ENCODE results near the gene TMEM92. TPM values are rescaled to one million over a fixed set of nuclear protein-coding genes. Genes with fewer than 3 reads are reported as not detected.
"Not testable (repeated sequence)": the region's sequence is repeated elsewhere in the genome, so short reads cannot be mapped to it uniquely, and the experiment has no call there.

Gene TMEM92
- total RNA-seq, 1 donor from 2014 or later = not detected

DNA sequence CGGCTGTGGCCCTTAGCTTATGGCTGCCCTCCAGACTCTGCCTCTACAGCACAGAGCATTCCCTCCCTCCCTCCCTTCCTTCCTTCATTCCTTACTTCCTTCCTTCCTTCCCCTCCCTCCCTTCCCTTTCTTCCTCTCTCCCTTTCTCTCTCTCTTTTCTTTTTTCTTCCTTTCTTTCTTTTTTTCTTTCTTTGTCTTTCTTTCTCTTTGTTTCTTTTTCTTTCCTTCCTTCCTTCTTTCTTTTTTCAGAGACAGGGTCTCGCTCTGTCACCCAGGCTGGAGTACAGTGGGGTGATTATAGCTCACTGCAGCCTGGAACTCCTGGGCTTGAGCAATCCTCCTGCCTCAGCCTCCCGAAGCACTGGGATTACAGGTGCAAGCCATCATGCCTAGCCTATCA, 11.7 kb downstream of the TMEM92 start:
- H3K27me3 Mint-ChIP-seq = peaks cover 45% of the 10 kb centered on the region
- ATAC-seq (ENCODE audit: low read depth) (no peak), DNase-seq (no peak)
- CTCF ChIA-PET = no interaction called here
- TF ChIP-seq, protein P1, sequence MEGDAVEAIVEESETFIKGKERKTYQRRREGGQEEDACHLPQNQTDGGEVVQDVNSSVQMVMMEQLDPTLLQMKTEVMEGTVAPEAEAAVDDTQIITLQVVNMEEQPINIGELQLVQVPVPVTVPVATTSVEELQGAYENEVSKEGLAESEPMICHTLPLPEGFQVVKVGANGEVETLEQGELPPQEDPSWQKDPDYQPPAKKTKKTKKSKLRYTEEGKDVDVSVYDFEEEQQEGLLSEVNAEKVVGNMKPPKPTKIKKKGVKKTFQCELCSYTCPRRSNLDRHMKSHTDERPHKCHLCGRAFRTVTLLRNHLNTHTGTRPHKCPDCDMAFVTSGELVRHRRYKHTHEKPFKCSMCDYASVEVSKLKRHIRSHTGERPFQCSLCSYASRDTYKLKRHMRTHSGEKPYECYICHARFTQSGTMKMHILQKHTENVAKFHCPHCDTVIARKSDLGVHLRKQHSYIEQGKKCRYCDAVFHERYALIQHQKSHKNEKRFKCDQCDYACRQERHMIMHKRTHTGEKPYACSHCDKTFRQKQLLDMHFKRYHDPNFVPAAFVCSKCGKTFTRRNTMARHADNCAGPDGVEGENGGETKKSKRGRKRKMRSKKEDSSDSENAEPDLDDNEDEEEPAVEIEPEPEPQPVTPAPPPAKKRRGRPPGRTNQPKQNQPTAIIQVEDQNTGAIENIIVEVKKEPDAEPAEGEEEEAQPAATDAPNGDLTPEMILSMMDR (IDR thresholded peaks at IDR 0.05) = no peak
- H3K36me3 Mint-ChIP-seq (ENCODE audit: low read depth) = no peaks in the 10 kb centered on the region
- intact Hi-C loops (cut with micrococcal nuclease) = no loop called here
- no peak overlapping the region for H3K4me3 Mint-ChIP-seq
- H3K9me3 Mint-ChIP-seq = no peaks in the 10 kb centered on the region
- H3K4me1 Mint-ChIP-seq = no peaks in the 10 kb centered on the region
- no peak overlapping the region for H3K27ac Mint-ChIP-seq
- POLR2A ChIA-PET = no interaction called here

DNA sequence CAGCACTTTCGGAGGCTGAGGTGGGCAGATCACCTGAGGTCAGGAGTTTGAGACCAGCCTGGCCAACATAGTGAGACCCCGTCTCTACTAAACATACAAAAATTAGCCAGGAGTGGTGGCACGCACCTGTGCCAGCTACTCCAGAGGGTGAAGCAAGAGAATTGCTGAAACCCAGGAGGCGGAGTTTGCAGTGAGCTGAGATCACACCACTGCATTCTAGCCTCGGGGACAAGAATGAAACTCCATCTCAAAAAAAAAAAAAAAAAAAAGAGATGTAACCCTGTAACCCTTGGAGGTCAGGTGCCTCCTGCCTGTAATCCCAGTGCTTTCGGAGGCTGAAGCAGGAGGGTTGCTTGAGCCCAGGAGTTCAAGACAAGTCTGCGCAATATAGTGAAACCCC, 13.0 kb downstream of the TMEM92 start:
- H3K27ac Mint-ChIP-seq; H3K4me3 Mint-ChIP-seq; H3K9me3 Mint-ChIP-seq; POLR2A ChIA-PET; ATAC-seq (ENCODE audit: low read depth); H3K4me1 Mint-ChIP-seq; DNase-seq; intact Hi-C loops (cut with micrococcal nuclease); H3K36me3 Mint-ChIP-seq (ENCODE audit: low read depth): not testable (repeated sequence)
- H3K27me3 Mint-ChIP-seq = peaks cover 35% of the 10 kb centered on the region
- CTCF ChIA-PET = interaction anchor here (1.5 kb wide), 1 partner anchor 15 kb away, joined by 5 read pairs; no protein-coding TSS in a partner anchor

DNA sequence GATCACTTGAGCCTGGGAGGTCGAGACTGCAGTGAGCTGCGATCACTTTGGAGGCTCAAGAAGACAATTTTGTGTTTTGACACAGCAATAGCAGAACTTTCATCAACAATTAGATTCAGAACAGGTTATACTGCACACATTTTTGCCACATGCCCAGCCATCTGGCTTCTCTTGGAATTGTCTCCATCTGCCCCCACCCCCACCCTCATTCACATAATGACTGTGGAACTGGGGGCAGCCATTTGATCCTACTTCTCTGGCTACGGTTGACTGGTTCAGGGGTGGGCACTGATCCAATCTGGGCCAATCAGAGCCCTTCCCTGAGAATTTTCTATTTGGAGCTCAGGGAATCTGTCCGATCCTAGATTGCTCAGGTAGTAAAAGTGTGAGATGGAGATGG, 14.0 kb downstream of the TMEM92 start:
- Mint-ChIP-seq H3K27ac (no peak overlapping the region), H3K27me3 (peaks cover 30% of the 10 kb centered on the region), H3K9me3 (no peaks in the 10 kb centered on the region), H3K4me3 (no peak overlapping the region), H3K4me1 (no peaks in the 10 kb centered on the region), H3K36me3 (ENCODE audit: low read depth) (no peaks in the 10 kb centered on the region)
- ChIA-PET CTCF (interaction anchor here (0.8 to 1.5 kb wide), 3 partner anchors 16 to 194 kb away, joined by 3 to 5 read pairs (median 4); no protein-coding TSS in a partner anchor), POLR2A (no interaction called here)
- no peak for DNase-seq
- TF ChIP-seq, protein P1 (IDR thresholded peaks at IDR 0.05) = no peak
- intact Hi-C loops (cut with micrococcal nuclease) = no loop called here
- no peak for ATAC-seq (ENCODE audit: low read depth)

DNA sequence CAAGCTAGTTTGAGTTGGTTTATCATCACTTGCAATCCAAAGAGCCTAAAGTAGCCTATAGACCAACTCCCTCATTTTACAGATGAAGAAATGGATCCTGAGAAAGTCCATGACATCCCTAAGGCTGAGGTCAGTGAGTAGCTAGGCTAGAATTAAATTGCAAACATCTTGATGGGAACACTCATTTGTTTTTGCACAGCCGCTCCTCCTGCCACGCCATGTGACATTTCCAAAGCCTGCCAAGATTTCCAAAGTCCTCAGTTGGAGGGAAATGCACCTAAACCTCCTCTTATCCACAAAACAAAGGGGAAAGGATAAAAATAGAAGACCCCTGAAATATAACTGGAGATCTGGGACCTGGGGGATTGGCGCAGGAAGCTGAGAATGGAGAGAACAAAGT, 15.0 kb downstream of the TMEM92 start:
- TF ChIP-seq, protein P1 (IDR thresholded peaks at IDR 0.05) = no peak
- H3K36me3 Mint-ChIP-seq (ENCODE audit: low read depth) = no peaks in the 10 kb centered on the region
- CTCF ChIA-PET = interaction anchor here (0.9 to 1.3 kb wide), 3 partner anchors 11 to 120 kb away, joined by 3 to 4 read pairs (median 3); no protein-coding TSS in a partner anchor
- H3K27me3 Mint-ChIP-seq = peaks cover 34% of the 10 kb centered on the region
- POLR2A ChIA-PET = interaction anchor here (0.6 kb wide), 1 partner anchor 56 kb away, joined by 3 read pairs; no protein-coding TSS in a partner anchor
- H3K9me3 Mint-ChIP-seq = no peaks in the 10 kb centered on the region
- H3K4me1 Mint-ChIP-seq = no peaks in the 10 kb centered on the region
- H3K27ac Mint-ChIP-seq = no peak overlapping the region
- intact Hi-C loops (cut with micrococcal nuclease) = no loop called here
- no peak overlapping the region for H3K4me3 Mint-ChIP-seq
- DNase-seq (no peak), ATAC-seq (ENCODE audit: low read depth) (no peak)

DNA sequence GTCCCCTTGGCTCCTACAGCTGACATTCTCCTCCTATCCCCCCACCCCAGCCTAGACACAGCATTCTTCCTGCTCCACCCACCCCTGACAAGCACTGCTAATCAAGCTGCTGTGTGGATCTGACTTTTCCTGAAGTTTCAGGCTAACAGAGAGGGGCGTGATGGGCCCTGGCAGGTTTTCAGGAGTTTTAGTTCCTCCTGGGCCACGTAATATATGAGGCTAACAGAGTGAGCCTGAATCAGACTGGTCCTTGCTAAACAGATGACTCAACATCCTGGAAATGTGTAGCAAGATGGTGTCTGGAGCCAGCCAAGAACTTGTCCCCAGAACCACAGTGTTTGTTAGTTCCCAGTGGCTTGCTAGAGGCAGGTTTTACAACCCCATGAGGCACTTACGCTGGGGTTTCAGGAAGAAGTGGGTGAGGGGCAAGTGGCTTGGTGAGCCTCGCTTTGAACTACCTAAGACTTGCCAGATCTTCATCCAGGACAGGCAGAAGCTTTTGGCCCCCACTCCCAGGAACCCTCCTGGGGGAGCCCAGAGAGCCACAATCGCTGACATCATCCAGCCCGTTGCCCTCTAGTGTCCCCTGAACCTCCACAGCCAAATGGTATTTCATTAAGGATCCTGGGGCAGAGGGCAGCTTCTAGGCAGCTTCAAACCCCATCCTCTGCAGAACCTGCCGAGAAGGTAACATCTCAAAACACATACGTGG, 15.9 kb downstream of the TMEM92 start:
- intact Hi-C loops (cut with micrococcal nuclease) = loop anchor here (10.0 kb wide), 1 partner anchor 425 kb away; no protein-coding TSS in a partner anchor
- Mint-ChIP-seq H3K9me3 (no peaks in the 10 kb centered on the region), H3K27me3 (peaks cover 31% of the 10 kb centered on the region), H3K27ac (no peak overlapping the region), H3K4me1 (no peaks in the 10 kb centered on the region), H3K4me3 (no peak overlapping the region), H3K36me3 (ENCODE audit: low read depth) (no peaks in the 10 kb centered on the region)
- ATAC-seq (ENCODE audit: low read depth) = no peak
- ChIA-PET POLR2A (no interaction called here), CTCF (interaction anchor here (1.2 to 1.3 kb wide), 2 partner anchors 112 to 121 kb away, joined by 3 to 4 read pairs; no protein-coding TSS in a partner anchor)
- TF ChIP-seq, protein P1 (IDR thresholded peaks at IDR 0.05) = no peak
- no peak for DNase-seq

Data from activated B cell treated with CpG ODN at 0.5 μM for 24 hours (primary cell).